ENCODE measurements around the gene C1orf185.
"Not testable (repeated sequence)": the region's sequence is repeated elsewhere in the genome, so short reads cannot be mapped to it uniquely, and the experiment has no call there.

The C1orf185 gene

DNA sequence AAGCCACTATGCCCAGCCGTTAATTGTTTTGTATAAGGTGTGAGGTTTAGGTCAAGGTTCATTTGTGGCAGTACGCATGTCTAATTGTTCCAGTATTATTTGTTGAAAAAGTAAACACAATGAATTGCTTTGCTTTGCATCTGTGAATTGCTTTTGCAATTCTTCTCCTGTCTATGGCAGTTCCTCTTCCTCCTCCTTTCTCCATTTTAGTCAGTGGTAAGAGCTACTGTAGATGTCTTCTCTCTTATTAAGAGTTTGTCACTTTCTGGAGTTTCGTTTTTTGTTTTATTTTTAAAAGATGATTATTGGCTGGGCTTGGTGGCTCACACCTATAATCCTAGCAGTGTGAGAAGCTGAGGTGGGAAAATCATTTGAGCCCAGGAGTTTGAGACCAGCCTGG lies 29.2 kb downstream of the C1orf185 start:
- H3K27ac ChIP-seq, result no peak overlapping the region

DNA sequence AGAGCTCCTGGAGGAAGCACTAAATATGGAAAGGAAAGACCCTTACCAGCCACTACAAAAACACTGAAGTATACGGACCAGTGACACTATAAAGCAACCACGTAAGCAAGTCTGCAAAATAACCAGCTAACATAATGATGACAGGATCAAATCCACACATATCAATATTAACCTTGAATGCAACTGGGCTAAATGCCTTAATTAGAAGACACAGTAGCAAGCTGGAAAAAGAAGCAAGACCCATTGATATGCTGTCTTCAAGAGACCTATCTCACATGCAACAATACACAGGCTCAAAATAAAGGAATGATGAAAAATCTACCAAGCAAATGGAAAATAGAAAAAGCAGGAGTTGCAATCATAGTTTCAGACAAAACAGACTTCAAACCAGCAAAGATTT lies 31.0 kb downstream of the C1orf185 start:
- no peak overlapping the region for H3K4me3 ChIP-seq

More for the DNA sequence above, 29.2 kb downstream of the C1orf185 start:
- no peak overlapping the region for H3K4me3 ChIP-seq

DNA sequence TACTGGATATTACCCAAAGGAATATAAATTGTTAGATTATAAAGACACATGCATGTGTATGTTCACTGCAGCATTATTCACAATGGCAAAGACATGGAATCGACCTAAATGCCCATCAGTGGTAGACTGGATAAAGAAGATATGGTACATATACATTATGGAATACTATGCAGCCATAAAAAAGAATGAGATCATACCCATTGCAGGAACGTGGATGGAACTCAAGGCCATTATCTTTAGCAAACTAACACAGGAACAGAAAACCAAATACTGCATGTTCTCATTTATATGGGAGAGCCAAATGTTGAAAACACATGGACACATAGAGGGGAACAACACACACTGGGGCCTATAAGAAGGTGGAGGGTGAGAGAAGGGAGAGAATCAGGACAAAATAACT lies 35.7 kb downstream of the C1orf185 start:
- H3K27ac ChIP-seq, H3K4me3 ChIP-seq: not testable (repeated sequence)

More for the DNA sequence above, 31.0 kb downstream of the C1orf185 start:
- no peak overlapping the region for H3K27ac ChIP-seq

DNA sequence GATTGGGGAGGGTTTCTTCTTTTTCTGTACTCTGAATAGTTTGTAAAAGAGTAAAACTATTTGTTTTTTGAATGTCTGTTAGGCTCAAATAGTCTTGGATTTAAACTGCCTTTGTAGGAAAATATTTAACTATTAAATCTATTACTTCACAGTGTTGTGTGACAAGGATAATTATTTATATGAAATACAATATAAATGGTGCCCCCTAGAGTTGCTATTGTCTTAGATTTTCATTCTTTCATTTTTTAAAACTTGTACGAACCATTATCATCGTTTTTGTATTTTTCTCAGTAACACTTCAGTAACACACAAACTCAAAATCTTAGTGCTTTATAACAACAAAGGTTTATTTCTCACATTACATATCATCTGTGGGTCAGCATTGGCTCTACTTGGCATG lies 37.4 kb downstream of the C1orf185 start:
- Histone ChIP-seq H3K4me3 (no peak overlapping the region), H3K27ac (no peak overlapping the region)

DNA sequence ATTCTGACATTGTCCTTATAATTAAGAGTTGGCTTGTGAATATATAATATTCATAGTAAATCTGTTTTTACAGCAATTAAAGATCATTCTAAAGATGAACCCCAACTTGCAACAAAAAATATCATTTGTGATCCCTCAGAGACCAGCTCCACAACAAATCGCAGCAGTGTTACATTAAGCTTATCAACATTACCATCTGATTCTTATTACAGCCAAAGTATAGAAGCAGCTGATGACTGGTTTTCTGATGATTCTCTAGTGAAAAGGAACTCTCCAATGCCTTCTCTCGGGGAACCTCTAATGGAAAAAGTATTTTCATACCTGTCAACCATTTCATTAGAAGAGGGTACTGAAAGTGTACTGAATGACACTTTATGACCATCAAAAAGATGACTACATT lies 45.4 kb downstream of the C1orf185 start:
- Histone ChIP-seq H3K27ac (no peak overlapping the region), H3K4me3 (no peak overlapping the region)

DNA sequence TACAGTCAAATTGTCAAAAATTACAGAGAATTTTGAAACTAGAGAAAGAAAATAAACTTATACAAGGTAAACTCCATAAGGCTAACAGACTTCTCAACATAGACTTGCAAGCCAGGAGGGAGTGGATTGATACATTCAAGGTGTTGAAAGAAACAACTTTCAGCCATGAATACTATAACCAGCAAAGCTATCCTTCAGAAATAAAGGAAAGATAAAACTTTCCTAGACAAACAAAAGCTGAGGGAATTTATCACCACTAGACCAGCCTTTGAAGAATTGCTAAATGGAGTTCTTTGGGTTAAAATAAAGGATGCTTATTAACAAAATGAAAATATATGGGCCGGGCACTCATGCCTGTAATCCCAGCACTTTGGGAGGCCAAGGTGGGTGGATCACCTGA lies 52.7 kb downstream of the C1orf185 start:
- Histone ChIP-seq H3K27ac (no peak overlapping the region), H3K4me3 (no peak overlapping the region)

DNA sequence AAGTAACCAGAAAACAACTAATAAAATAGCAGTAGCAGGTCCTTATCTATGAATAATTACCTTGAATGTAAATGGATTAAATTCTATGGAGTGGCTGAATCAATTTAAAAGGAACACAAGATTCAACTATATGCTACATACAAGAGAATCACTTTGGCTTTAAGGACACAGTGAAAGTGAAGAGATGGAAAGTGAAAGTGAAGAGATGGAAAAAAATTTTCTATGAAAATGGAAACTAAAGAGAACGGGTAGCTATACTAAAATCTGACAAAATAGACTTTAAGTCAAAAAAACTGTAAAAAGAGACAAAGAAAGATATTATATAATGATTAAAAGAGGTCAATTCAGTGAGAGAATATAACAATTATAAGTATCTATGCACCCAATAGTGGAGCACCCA lies 54.7 kb downstream of the C1orf185 start:
- Histone ChIP-seq H3K4me3 (no peak overlapping the region), H3K27ac (no peak overlapping the region)

DNA sequence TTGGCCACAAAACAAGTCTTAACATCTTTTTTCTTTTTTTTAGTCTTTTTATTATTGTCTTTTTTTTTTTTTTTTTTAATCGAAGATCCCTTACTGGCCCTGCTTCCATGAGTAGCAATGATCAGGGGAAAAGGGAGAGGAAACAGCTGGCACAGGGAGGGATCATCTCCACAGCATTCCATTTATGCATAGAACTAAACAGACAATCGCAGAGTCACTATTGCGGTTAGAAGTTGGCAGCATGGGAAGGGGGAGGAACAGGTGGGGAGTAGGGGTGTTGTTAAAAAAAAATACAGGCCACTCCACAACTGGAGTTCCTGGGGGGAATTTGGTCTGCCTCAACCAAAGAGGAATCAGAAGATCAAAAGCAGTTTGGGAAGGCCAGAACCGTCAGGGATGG lies 55.4 kb downstream of the C1orf185 start:
- no peak overlapping the region for H3K27ac ChIP-seq
- no peak overlapping the region for H3K4me3 ChIP-seq

DNA sequence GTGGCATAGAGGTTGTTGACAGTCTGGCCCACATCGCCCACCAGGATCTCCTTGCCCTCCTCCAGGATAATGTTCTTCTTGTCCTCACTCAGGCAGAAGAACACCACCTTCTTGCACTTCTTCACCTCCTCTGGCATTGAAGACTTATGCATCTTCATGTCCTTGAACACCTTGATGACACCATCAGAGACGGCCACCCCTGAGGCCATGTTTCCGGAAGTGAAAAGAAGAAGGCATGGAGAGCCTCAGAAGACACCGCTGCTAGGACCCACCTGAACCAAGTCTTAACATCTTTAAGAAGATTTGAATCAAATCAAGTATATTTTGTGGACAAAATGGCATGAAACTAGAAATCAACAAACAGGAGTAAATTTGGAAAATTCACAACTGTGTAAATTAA lies 56.2 kb downstream of the C1orf185 start:
- Histone ChIP-seq H3K27ac (no peak overlapping the region), H3K4me3 (no peak overlapping the region)

DNA sequence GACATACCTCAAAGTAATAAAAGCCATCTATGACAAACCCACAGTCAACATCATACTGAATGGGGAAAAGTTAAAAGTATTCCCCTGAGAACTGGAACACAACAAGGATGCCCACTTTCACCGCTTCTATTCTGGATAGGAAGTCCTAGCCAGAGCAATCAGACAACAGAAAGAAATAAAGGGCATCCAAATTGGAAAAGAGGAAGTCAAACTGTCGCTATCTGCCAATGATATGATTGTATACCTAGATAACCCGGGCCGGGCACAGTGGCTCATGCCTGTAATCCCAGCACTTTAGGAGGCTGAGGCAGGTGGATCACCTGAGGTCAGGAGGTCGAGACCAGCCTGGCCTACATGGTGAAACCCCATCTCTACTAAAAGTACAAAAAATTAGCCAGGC lies 60.5 kb downstream of the C1orf185 start:
- H3K27ac ChIP-seq, H3K4me3 ChIP-seq: not testable (repeated sequence)

DNA sequence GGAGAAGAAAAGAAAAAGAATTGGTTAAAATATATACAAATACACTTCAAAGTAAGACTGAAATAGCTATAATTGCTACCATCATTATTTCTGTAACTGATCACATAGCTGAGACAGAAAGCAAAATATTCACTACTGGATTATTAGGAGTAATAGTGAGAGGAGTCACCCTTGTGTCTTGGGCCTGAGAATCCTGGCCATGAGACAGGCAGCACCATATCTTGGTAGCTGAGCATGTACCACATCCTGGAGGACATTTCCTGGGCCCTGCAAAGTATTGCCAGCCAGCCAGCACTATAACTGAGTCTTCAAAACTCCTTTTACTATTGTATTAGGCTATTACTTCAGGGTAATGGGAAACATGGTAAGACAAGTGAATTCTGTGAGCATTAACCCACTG lies 63.5 kb downstream of the C1orf185 start:
- Histone ChIP-seq H3K27ac (no peak overlapping the region), H3K4me3 (no peak overlapping the region)

DNA sequence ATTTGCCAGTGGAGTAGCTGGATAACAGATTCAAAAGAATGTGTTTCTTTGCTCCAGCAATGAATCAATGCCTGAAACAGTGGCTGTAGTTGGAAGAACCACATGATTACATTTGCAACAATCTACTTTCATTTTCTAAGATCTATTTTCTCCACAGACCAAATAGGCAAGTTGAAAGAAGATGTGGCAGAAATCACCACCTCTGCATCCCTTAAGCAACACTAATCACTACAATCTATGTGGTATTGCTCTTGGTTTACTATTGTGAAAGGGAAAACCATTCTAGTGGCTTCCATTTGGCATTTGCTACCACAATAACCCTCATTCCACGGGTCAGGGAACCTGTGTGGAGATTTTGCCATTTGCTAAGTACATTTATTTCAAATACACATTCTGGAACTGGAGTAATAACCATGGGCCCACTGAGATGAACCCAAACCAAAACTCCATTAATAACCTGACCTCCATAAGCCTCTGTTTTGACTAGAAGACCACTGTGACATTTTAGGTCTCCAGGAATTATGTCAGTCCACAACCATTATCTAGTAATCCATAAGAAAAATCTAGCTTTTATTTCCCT lies 66.3 kb downstream of the C1orf185 start:
- Histone ChIP-seq H3K4me3 (no peak overlapping the region), H3K27ac (no peak overlapping the region)

DNA sequence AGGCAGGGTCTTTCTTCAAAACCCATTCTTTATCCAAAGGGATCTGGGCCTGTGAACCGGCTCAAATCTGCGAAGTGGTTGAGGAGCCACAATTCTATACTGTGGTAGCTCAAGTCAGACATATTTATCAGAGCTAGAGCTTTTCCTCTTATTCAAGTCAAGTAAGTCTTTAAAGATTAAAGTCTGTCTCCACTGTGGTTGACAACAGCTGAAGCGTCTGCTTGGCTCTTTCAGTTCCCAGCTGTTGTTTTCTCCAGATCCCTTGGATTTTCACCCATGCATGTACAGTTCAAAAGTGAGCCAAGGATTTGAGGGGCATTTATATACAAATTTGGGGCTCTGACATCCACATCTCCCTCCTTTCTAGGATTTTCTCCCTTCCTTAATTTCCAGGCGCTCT lies 66.9 kb downstream of the C1orf185 start:
- no peak overlapping the region for H3K27ac ChIP-seq
- H3K4me3 ChIP-seq, result no peak overlapping the region

DNA sequence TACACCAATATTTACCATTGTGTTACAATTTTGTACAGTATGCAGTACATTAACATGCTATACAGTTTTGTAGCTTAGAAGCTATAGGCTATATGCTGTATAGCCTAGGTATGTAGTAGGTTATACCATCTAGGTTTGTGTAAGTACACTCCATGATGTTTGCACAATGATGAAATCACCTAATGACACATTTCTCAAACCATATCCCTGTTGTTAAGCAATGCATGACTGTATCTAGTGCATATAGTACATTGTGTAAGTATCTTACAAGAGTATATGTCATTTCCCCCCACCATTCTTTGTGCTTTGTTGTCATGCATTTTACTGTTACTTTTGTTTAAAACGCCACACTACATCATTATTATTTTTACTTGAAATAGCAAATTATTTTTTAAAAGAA lies 68.3 kb downstream of the C1orf185 start:
- no peak overlapping the region for H3K27ac ChIP-seq

DNA sequence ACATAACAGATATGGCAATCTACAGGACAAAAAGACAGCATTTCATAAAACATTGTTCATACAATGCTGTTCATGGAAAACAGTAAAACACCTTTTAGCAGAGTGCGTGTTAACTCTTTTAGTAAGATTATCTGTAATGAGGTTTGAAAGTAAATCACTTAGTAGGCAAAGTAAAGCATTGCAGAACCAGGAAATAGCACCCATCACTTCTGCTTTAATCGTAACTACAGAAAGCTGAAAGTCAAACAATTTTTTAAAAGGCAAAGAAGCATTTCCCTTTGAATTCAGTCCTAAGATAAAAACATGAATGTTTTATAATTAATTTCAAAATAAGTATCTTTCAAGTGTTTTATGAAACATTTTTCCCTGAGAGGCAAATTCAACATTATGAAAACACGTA lies 70.8 kb downstream of the C1orf185 start:
- Histone ChIP-seq H3K4me3 (no peak overlapping the region), H3K27ac (no peak overlapping the region)

More for the DNA sequence above, 68.3 kb downstream of the C1orf185 start:
- no peak overlapping the region for H3K4me3 ChIP-seq

DNA sequence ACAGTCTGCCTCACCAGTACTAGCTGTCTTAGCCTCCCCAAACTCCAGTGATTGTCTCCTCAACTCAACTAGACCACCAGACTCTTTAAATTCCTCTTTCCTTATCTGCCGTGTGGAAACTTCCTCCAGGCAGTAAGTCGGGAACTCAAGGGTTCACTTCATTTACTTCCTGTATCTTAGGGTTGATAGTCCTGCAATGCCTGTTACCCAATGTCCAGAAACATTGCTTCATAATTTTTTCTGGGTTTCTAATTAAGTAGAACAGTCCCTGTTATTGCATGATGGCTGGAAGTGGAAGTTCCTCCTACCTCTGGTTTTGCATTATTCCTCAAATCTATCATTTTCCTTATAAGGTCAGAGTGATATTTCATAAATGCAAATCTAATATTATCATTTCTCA lies 73.2 kb downstream of the C1orf185 start:
- H3K4me3 ChIP-seq, result no peak overlapping the region
- no peak overlapping the region for H3K27ac ChIP-seq

DNA sequence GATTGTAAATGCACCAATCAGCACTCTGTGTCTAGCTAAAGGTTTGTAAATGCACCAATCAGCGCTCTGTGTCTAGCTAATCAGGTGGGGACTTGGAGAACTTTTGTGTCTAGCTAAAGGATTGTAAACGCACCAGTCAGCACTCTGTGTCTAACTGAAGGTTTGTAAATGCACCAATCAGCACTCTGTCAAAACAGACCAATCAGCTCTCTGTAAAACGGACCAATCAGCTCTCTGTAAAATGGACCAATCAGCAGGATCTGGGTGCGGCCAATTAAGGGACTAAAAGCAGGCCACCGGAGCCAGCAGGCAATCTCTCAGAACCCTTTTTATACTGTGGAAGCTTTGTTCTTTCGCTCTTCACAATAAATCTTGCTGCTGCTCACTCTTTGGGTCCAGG lies 76.0 kb downstream of the C1orf185 start:
- H3K4me3 ChIP-seq, H3K27ac ChIP-seq: not testable (repeated sequence)

DNA sequence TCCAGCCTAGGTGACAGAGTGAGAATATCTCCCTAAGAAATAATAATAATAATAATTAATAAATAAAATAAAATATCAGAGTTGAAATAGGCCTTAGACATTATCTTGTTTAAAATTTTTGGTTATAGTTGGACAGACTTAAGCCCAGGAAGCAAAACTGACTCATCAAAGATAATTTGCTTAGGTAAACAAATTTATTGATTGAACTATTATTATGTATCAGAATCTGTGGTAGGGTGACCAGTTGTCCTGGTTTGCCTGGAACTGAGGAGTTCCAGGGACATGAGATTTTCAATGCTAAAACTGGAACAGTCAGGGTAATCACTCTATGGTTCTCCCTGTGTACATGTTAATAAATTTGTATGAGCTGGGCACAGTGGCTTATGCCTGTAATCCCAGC lies 86.2 kb downstream of the C1orf185 start:
- no peak overlapping the region for H3K27ac ChIP-seq
- no peak overlapping the region for H3K4me3 ChIP-seq

DNA sequence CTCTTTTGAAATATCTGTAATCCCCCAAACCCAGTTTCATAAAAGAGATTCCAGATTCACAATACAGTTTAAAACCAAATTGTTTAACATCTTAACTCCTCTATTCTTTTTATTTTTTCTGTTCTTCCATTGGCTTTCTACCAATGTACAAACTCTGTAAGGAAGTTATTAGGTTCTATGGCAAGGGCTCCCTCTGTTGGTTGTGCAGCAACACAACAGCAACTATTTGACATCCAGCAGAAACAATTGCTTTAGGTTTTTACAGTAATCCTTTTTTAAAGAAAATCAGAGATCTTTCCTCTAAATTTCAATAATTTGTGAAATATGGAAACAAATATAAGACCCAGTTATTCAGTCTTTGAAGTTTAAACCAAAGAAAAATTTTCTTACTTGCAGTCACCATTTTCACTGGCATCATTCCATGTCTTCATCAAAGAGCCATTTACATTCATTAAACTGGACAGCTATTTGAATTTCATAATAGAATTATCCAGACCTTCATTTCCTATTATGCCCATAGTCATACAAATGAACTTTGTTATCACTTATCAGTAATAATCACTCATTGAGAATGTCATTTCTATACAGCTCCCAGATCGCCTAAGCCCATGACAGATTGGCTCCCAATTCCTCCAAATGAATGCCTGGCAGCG lies 87.5 kb downstream of the C1orf185 start:
- H3K27ac ChIP-seq, result no peak overlapping the region

DNA sequence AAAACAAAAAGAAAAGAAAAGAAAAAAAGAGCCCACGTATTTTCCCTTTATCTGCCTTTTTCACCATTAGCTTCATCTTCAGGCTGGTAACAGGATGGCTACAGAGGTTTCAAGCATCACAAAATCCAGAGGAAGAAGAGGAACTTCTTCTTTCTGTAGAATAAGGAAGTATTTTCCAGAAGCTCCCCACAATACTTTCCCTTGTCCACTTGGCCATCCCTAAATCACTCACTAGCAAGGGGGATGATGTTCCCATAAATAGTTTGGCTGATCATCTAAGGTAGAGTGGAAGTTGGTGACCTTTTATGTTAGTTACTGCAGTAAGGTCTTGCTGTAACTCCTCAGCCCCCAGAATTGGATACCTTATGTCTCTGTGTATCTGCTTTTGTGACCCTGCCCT lies 88.9 kb downstream of the C1orf185 start:
- no peak overlapping the region for H3K27ac ChIP-seq

More for the DNA sequence above, 87.5 kb downstream of the C1orf185 start:
- no peak overlapping the region for H3K4me3 ChIP-seq

DNA sequence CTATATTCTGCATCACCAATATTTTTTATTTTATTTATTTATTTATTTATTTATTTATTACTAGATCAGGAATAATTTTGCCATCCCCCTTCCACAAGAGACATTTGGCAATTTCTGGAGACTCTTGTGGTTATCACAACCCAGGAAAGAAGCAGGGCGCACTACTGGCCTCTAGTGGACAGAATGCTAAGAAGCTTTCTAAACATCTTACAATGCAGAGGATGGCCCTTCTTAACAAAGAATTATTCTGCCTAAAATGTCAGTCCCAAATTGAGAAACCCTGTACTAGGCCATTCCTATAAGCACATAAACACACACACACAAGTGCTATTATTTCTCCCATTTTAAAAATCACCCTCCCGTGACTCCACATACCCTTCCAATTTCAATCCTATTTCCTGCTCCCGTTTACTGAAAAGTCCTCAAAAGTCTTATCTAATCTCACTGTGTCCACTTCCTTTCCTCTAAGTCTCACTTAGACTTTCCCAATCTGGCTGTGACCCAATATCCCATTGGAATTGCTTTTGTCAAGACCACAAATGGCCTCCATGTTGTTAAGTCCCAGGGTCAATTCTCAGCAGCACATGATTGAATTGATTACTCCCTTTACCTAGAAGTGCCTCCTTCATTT lies 90.3 kb downstream of the C1orf185 start:
- Histone ChIP-seq H3K27ac (no peak overlapping the region), H3K4me3 (no peak overlapping the region)

More for the DNA sequence above, 88.9 kb downstream of the C1orf185 start:
- no peak overlapping the region for H3K4me3 ChIP-seq
